ENCODE results near the gene IREB2.
"Not testable (repeated sequence)": the region's sequence is repeated elsewhere in the genome, so short reads cannot be mapped to it uniquely, and the experiment has no call there.

IREB2 gene

DNA sequence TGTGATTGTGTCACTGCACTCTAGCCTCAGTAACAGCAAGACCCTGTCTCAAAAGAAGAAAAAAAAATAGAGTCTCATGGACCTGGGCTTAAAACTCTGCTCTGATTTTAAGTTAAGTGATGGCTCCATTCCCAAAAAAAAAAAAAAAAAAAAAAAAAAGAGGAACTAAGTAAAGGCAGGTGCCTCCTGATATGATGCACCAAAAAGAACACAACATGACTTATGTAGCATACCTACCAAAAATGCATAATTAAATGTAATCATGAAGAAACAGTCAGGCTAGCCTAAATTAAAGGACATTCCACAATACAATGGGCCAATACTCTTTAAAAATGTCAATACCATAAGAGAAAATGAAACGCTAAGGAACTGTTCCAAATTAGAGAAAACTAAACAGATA lies 5.4 kb upstream of the IREB2 start:
- no peak for DNase-seq

DNA sequence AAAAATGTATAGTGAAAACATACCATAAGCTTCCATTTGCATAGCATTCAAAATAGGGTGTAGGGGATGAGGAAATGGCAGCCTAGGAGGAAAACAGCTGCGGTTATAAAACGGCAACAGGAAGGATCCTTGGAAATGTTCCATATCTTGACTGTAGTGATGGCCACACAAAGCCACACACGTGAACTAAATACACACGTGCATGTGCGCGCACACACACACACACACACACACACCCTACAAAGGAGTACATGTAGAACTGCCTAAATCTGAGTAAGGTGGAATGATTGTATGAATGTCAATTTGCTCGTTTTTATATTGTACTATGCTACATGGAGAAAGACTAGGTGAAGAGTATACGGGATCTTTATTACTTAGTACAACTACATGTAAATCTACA lies 3.9 kb upstream of the IREB2 start:
- no peak for DNase-seq

DNA sequence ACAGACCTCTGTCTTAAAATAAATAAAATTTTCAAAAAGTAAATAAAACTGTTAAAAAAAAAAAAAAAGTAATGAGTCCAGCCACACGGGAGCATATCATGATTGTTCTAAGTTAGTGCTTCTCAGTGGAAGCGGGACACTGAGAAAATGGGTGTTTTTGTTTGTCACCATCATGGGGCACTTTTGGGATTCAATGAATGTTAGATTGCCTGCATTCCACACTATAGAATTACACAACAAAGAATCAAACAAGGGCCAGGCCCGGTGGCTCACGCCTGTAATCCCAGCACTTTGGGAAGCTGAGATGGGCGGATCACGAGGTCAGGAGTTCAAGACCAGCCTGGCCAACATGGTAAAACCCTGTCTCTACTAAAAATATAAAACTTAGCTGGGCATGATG lies 3.3 kb upstream of the IREB2 start:
- DNase-seq: not testable (repeated sequence)

GRCh38 chr15:78437107-78437761 lies 782 bp upstream of the IREB2 start:
- no peak for DNase-seq

GRCh38 chr15:78438619-78439285 lies 736 bp downstream of the IREB2 start:
- DNase-seq: no peak

DNA sequence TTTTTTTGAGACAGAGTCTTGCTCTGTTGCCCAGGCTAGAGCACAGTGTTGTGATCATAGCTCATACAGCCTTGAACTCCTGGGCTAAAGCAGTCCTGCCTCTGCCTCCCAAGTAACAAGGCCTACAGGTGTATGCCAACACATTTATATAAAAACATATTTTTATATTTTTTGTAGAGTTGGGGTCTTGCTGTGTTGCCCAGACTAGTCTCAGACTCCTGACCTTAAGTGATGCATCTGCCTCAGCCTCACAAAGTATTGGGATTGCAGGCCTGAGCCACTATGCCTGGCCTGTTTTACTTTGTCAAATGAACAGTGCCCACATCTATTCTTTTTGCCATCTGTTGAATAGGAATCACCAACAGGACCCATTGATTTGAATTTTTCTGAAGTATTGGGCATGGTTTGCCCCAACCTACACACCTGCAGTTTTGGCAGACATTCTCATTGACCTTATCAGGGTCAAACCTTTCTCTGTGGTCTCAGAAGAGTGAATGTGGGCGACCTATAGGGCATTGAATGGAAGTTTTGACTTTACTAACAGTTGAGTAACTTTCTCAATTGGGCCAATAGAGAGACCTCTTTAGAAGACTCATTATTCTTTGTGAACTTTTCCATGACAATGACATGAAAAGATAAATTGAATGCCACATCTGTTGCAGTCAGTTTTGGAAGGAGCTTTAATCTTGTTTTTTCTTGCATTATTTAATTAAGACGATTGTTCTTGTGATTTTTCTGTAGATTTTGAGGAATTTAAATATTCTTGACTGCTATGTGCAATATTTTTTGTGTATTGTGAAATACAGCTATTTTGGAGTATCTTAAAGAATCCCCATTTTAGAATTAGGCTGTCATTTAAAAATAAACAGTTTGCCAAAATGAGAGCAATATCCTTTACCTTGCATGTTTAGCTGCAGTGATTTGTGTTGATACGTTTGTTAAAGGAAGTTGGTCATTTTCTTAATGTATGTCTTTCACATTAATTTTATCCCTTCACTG lies 2.7 kb downstream of the IREB2 start:
- no peak for DNase-seq

- DNase-seq: no peak
Measured at GRCh38 chr15:78444255-78444654, 6.2 kb downstream of the IREB2 start.

- DNase-seq: no peak
Measured at GRCh38 chr15:78445875-78446274, 7.9 kb downstream of the IREB2 start.

DNA sequence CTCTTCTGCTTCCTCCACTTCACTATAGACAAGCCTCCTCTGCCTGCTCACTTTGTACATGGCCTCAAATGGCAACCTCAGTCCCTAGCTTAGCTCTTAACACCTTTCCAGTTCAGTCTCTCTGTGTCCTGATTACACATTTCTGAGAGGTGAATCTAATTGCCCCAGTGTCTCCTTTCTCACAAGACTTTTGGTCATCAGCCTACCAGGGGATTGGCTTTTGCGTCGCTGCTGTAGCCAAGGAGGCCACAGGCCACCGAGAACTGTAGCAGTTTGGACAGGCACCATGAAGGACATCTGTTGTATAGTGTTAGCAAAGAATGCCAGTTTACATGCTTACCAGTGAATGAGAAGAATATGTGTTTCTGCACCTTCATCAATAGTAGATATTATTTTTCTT lies 8.5 kb downstream of the IREB2 start:
- no peak for DNase-seq

DNA sequence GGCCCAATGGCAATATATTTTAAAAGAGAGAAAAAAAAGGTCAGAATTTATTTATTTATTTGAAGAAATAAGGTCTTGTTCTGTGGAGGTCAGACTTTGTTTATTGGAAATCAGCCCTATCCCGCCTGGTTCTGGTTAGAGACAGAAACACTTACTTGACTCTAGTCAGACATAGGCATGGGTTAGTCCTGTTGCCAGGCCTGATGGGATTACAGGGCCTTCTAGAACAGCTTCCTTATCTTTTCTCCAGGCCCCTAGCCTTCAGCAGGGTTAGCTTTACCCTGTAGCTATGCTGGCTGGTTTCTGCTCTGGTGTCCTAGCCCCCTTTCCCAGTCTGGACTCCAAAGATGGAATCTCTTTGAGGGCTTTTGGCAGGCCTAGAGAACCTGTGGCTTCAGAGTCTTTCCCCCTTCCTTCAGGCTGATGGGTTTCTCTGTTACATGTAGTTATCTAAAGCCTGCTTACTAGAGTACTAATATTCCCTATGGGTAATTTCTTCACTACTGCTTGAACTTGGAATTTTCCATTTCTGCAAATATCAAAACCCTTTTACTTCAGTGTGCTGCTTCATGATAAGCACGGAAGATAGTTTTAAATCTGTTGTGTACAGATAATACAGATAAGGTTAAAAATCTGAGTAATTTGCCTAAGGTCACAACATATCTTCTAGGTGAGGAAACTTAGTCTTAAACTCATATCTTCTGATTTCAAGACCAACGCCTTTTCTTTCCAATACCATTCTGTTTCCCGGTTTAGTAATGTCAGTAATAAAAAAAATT lies 10.6 kb downstream of the IREB2 start:
- no peak for DNase-seq

DNA sequence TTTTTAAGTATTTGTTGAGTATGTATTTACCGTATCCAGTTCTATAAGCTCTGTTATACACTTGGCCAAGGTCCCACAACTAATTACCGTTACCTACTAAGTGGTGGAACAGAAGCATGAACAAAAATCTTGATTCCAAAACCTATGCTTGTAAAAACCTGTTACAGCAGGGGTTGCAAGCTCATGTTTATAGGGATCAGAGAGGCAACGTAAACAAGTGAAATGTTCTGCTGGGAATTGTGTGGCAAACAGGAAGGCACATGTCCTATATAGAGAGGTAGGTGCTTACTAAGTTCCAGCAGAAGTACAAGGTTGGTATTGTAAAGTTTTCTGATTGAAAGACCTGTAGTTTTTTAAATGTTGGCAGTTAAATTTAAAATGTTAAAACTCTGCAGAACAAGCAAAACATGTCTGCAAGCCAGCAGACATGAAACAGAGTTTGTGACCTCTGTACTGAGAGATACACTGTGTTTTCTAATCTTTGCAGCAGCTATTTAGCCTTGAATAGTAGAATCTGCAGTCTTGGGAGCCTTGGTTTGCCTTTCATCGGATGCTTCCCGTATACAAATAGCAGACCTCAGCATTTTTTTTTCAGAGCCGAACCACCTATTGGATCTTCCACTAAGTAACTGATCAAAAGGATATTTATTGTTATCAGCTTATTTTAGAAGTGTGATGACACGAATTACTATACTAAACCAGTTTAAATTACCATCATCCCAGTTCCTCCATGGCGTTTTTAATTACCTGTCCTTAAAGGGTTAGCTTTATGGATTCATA lies 11.4 kb downstream of the IREB2 start:
- DNase-seq: no peak

DNA sequence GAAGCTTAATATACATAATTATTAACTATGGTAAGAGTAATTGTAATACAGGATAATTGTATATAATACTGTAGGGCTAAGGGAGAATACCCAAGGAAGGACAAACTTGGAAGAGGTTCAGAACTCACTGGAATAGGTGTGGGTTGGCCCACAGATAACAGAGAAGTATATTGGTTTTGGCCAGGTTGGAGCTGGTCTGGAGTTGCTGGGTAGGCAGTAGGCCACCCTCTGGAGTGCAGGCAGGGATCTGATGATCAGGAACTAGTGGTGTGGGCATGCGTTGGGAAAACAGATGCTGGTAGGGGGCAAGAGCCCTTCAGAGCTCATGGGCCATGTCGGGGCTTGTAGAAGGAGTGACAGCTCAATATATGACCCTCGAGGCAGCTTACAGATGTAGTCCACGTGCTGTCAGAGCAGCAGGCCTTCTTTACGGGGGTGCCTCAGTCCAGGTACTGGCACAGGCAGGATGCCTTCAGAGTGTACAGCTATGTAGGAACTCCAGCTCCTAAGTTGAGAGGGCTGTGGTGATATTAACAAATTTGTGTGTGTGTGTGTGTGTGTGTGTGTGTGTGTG lies 12.4 kb downstream of the IREB2 start:
- DNase-seq: no peak

DNA sequence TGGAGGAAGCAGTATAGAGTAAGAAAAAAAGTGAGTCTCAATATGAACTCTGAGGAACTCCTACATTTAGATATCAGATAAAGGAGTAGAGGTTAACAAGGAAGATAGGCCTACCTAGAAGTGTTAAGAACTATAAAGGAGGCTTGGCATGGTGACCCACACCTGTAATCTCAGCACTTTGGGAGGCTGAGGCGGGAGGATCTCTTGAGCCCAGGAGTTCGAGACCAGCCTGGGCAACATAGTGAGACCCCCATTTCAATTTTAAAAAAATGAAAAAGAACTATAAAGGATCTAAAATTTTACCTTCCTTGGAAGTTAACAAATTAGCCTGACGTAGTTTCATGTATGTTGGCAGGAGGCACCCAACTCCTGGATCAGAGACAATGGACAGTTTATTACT lies 14.5 kb downstream of the IREB2 start:
- DNase-seq: no peak

- no peak for DNase-seq
Measured at GRCh38 chr15:78453447-78453846, 15.4 kb downstream of the IREB2 start.

DNA sequence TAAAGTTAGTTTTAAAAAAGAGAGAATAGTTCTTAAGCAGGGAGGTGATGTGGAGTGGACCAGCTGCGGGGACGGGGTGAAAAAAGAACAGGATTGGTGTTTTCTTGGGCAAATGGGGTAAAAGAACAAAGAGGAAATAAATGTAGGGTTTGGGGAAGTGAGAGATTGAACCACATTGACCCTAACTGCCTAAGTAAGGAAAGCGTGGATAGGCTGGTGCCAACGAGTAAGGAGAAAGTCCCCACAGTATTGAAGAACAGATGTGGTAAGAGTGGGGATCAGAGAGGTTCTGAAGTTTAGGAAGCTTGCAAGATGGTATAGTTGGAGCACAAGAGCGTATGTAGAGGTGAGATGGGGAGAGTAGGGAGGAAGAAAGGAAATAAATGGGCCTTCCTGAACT lies 17.0 kb downstream of the IREB2 start:
- DNase-seq: no peak

- DNase-seq: no peak
Measured at GRCh38 chr15:78455749-78456148, 17.7 kb downstream of the IREB2 start.

DNA sequence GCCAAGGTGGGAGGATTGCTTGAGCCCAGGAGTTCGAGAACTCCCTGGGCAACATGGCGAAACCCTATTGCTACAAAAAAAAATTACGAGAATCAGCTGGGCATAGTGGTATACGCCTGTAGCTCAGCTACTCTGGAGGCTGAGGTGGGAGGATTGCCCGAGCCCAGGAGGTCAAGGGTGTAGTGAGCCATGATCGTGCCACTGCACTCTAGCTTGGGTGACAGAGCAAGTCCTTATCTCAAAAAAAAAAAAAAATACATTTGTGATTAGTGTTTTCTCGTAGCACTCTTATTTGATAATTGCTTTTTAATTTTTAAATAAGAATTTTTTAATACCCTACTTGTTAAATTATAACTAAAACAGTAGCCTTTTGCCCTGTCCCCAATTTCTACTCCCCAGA lies 18.4 kb downstream of the IREB2 start:
- no peak for DNase-seq

DNA sequence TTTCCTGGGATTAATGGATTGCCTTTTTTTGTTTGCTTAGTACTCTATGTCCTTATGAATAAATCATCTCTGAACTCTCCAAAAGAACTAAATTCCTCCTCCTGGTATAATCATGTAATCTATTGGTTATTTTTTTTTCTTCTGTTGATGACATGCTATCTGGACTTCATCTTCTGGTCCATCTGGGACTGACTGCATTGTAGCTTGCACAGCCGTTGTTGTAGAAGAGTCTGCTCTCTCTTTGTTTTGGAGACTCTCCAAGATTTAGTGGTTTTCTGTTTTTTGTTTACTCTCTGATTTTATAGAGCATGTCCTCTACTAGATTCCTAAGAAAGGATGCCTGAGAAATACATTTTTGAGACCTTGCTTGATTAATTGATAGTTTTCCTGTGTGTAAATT lies 19.1 kb downstream of the IREB2 start:
- DNase-seq: no peak

- DNase-seq: no peak
Measured at GRCh38 chr15:78460737-78461136, 22.7 kb downstream of the IREB2 start.

DNA sequence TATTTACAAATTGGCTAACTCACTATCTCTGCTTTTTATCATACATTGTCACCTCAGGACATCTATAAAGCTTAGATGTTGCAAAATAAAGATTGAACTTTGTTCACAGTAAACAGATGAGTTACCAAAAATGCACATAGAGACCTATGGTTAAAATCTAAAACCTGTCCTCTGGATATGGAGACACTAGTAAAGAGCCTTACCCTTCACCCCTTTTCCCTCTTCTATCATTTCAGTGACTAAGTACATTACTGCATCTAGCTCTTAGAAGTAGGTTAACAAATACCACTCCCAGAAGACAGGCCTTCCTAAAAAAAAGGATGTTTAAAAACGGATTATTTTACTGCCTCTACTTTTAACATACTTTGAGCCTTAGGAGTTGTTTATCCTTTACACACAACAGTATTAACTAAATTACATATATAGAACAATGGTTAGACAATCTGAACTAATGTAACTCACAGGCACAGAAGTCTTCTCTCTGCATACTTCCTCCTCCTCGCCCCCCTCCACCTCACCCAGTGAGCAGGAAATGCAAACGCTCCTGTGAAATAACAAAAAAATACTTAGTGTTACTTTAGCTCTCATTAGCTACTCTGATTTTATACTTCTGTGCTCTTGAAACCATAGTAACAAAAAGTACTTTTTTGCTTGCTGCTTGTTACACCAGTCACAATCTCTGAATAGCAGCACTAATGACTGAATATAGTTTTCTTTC lies 23.3 kb downstream of the IREB2 start:
- no peak for DNase-seq

DNA sequence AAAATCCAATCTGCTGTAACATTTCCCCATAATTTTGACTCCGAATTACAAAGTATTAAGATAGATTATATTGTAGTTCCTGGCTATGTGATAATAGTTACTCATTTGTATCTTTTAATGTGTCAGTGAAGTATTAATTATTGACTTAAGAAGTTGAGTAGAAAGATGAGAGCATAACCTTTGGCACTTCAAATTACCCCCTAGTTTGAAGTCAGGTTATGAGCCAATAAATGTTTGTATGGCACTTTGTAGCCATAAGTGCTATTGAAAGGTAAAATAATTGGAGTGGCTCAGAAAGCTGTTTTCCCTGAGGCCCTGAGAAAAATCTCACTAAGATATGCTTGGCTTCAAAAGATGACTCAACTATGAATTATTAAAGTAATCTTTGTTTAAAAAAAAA lies 31.0 kb downstream of the IREB2 start:
- DNase-seq: no peak

All from right kidney (tissue), 1 donor.